ENCODE measurements around the gene STAG2.

STAG2 gene

GRCh38 chrX:123971982-123972381 lies 10.5 kb downstream of the STAG2 start:
- DNase-seq (ENCODE audit: low read depth) = no peak
- H3K4me3 ChIP-seq (ENCODE audit: low read depth, low read length) = no peak overlapping the region
- TF ChIP-seq CTCF (IDR thresholded peaks at IDR 0.05; ENCODE audit: control insufficient read depth, extremely low read depth, insufficient read depth) = no peak

- no peak overlapping the region for H3K4me3 ChIP-seq (ENCODE audit: low read depth, low read length)
- no peak for TF ChIP-seq CTCF (IDR thresholded peaks at IDR 0.05; ENCODE audit: control insufficient read depth, extremely low read depth, insufficient read depth)
- DNase-seq (ENCODE audit: low read depth) = no peak
These were observed 12.4 kb downstream of the STAG2 start for GRCh38 chrX:123973921-123974320.

- DNase-seq (ENCODE audit: low read depth) = no peak
- H3K4me3 ChIP-seq (ENCODE audit: low read depth, low read length) = no peak overlapping the region
- TF ChIP-seq CTCF (IDR thresholded peaks at IDR 0.05; ENCODE audit: control insufficient read depth, extremely low read depth, insufficient read depth) = no peak
These were observed 13.7 kb downstream of the STAG2 start for GRCh38 chrX:123975180-123975579.

GRCh38 chrX:123976706-123977316 lies 15.3 kb downstream of the STAG2 start:
- TF ChIP-seq CTCF (IDR thresholded peaks at IDR 0.05; ENCODE audit: control insufficient read depth, extremely low read depth, insufficient read depth) = peak; percentile 17; the same call in 1 of the 2 replicates
- no peak for DNase-seq (ENCODE audit: low read depth)
- no peak overlapping the region for H3K4me3 ChIP-seq (ENCODE audit: low read depth, low read length)

- no peak for TF ChIP-seq CTCF (IDR thresholded peaks at IDR 0.05; ENCODE audit: control insufficient read depth, extremely low read depth, insufficient read depth)
- DNase-seq (ENCODE audit: low read depth) = no peak
These were observed 21.7 kb downstream of the STAG2 start for GRCh38 chrX:123983240-123983639.

GRCh38 chrX:123986377-123986776 lies 24.9 kb downstream of the STAG2 start:
- TF ChIP-seq CTCF (IDR thresholded peaks at IDR 0.05; ENCODE audit: control insufficient read depth, extremely low read depth, insufficient read depth) = no peak
- no peak for DNase-seq (ENCODE audit: low read depth)
- no peak overlapping the region for H3K4me3 ChIP-seq (ENCODE audit: low read depth, low read length)

More at GRCh38 chrX:123983240-123983639, 21.7 kb downstream of the STAG2 start:
- no peak overlapping the region for H3K4me3 ChIP-seq (ENCODE audit: low read depth, low read length)
